K562 (cell line): ENCODE data around the gene CEP20. TPM values are rescaled to one million over a fixed set of nuclear protein-coding genes. Genes with fewer than 3 reads are reported as not detected.

Experiments used
- ATAC-seq: fragments of 200-7000 bp; cut with Tn5 transposase; 3 replicates; pipeline ENCODE4 v1.9.1; 2020; ENCODE audit warnings: moderate library complexity
- BruUV-seq: library from RNA; stranded (reverse); fragments of 400-500 nt; replicated peaks from 2 replicates; lab custom pipeline; 2021; lab: Mats Ljungman, UMichigan
- CTCF ChIA-PET: fragments of 300-600 bp; formaldehyde crosslinking; extraction: SDS; loops from one replicate; lab custom pipeline; 2021; ENCODE audit warnings: low intra/inter-chr PET ratio; lab: Yijun Ruan, JAX
- POLR2A ChIA-PET: fragments of 300-600, 350-650 bp; sonication (Branson Sonifier 250); formaldehyde crosslinking; extraction: SDS; loops from one replicate; lab custom pipeline; 2021; ENCODE audit warnings: antibody characterized with exemption, inconsistent platforms; lab: Yijun Ruan, JAX
- DNase-seq, 4 experiments: peaks; one replicate each; pipeline versions ENCODE4 v3.0.0 to v3.0.0-alpha.2; 2011 to 2018; ENCODE audit warnings: low spot score in 3 of 4, mixed read lengths in 3 of 4; ENCODE audit errors: extremely low read depth in 1 of 4
- FAIRE-seq: peaks from 2 replicates; lab custom pipeline; 2011; peaks lifted over from hg19 to GRCh38; lab: Jason Lieb, UNC
- H2AFZ ChIP-seq: 2 replicates; pipeline ENCODE4 v1.6.0; 2011; ENCODE audit warnings: low read depth, low read length, control low read depth, inconsistent platforms
- H3K27ac ChIP-seq: fragments of 200-600 bp; 3 replicates; pipeline ENCODE4 v1.8.0; 2011; ENCODE audit warnings: low read depth, mild to moderate bottlenecking, control low read depth, inconsistent platforms, low read length, moderate library complexity, mixed read lengths; ENCODE audit errors: extremely low read depth
- H3K27me3 ChIP-seq, 2 experiments: fragments of 300-600 bp in 1 of 2; 2 replicates in 1 of 2; 3 replicates in 1 of 2; pipeline versions ENCODE4 v1.6.0 to v1.8.0; 2011; ENCODE audit warnings: inconsistent platforms in 2 of 2, low read length in 2 of 2, mild to moderate bottlenecking in 1 of 2, mixed read lengths in 1 of 2, moderate library complexity in 1 of 2; ENCODE audit not compliant: control insufficient read depth in 2 of 2, insufficient read depth in 2 of 2
- H3K36me3 ChIP-seq: fragments of 300-600 bp; 3 replicates; pipeline ENCODE4 v1.8.0; 2011; ENCODE audit warnings: mild to moderate bottlenecking, low read length, inconsistent platforms; ENCODE audit not compliant: control insufficient read depth, insufficient read depth
- H3K4me1 ChIP-seq, 2 experiments: fragments of 200-600 bp in 1 of 2; replicated peaks in 1 of 2; 2 replicates in 1 of 2; 3 replicates in 1 of 2; pipeline versions ENCODE4 v1.5.1 to v1.8.0; 2011; ENCODE audit warnings: inconsistent platforms in 2 of 2, low read length in 2 of 2, mild to moderate bottlenecking in 1 of 2, mixed read lengths in 1 of 2, moderate library complexity in 1 of 2; ENCODE audit not compliant: control insufficient read depth in 2 of 2, insufficient read depth in 2 of 2
- H3K4me2 ChIP-seq: 2 replicates; pipeline ENCODE4 v1.6.1; 2011; ENCODE audit warnings: low read length, control low read depth, inconsistent platforms, mixed read lengths; ENCODE audit not compliant: insufficient read depth
- H3K4me3 ChIP-seq: fragments of 200-600 bp; sonication (generic), shearing (Covaris generic); 2 replicates; pipeline ENCODE4 v1.5.1; 2016; ENCODE audit warnings: control low read depth, inconsistent platforms
- H3K79me2 ChIP-seq: fragments of 200-600 bp; 3 replicates; pipeline ENCODE4 v1.8.0; 2011; ENCODE audit warnings: low read length, inconsistent platforms; ENCODE audit not compliant: control insufficient read depth, insufficient read depth
- H3K9ac ChIP-seq, 2 experiments: 2 replicates each; pipeline versions ENCODE4 v1.6.0 to v1.6.1; 2011; ENCODE audit warnings: low read depth in 2 of 2, low read length in 2 of 2, control low read depth in 1 of 2, inconsistent platforms in 1 of 2, mild to moderate bottlenecking in 1 of 2, mixed read lengths in 1 of 2; ENCODE audit not compliant: insufficient read depth in 1 of 2
- H3K9me1 ChIP-seq: one replicate; pipeline ENCODE4 v1.6.0; 2011; ENCODE audit warnings: inconsistent platforms, mild to moderate bottlenecking, low read length, moderate library complexity; ENCODE audit not compliant: control insufficient read depth, insufficient read depth
- H3K9me3 ChIP-seq: replicated peaks from 2 replicates; pipeline ENCODE4 v1.5.1; 2011; ENCODE audit warnings: low read depth, low read length, inconsistent platforms; ENCODE audit not compliant: control insufficient read depth, insufficient read depth
- H4K20me1 ChIP-seq: replicated peaks from 2 replicates; pipeline ENCODE4 v1.6.1; 2011; ENCODE audit warnings: low read length, inconsistent platforms, mixed read lengths; ENCODE audit not compliant: control insufficient read depth, insufficient read depth
- ARID4B ChIP-seq: sonication (generic); formaldehyde crosslinking; IDR thresholded peaks from 2 replicates; pipeline ENCODE4 v1.8.0; 2022; ENCODE audit warnings: mild to moderate bottlenecking, missing genetic modification reagents
- BRCA1 ChIP-seq, 2 experiments: fragments of 450-650 bp in 1 of 2; sonication (generic) in 1 of 2; formaldehyde crosslinking in 1 of 2; IDR thresholded peaks; 2 replicates each; pipeline versions ENCODE4 v1.5.0 to v1.6.1; 2017 to 2020; ENCODE audit warnings: mild to moderate bottlenecking in 1 of 2, missing genetic modification reagents in 1 of 2
- MTA2 ChIP-seq: fragments of 450-650 bp; IDR thresholded peaks from 2 replicates; pipeline ENCODE4 v1.6.1; 2016; ENCODE audit warnings: low read depth
- PHF8 ChIP-seq: fragments of 200-600 bp; sonication (generic); IDR thresholded peaks from 2 replicates; pipeline ENCODE4 v1.6.1; 2012; ENCODE audit warnings: mixed run types, mild to moderate bottlenecking, inconsistent platforms, low read length, moderate library complexity, borderline replicate concordance
- POLR2A ChIP-seq: fragments of 450-650 bp; conservative IDR thresholded peaks from 2 replicates; pipeline ENCODE4 v1.6.1; 2016
- POLR2AphosphoS2 ChIP-seq: IDR thresholded peaks from 2 replicates; pipeline ENCODE4 v1.6.1; 2012; ENCODE audit warnings: low read length, improper control_type of control experiment
- RAD51 ChIP-seq: fragments of 450-650 bp; IDR thresholded peaks from 2 replicates; pipeline ENCODE4 v1.7.1; 2016; ENCODE audit warnings: low read depth, mild to moderate bottlenecking, borderline replicate concordance
- RFX1 ChIP-seq: fragments of 450-650 bp; IDR thresholded peaks from 2 replicates; pipeline ENCODE4 v1.6.1; 2016; ENCODE audit warnings: mild to moderate bottlenecking, moderate library complexity
- SIN3B ChIP-seq: fragments of 450-650 bp; IDR thresholded peaks from 2 replicates; pipeline ENCODE4 v1.6.1; 2017; ENCODE audit warnings: low read depth, mild to moderate bottlenecking, moderate library complexity
- SLC30A9 ChIP-seq: fragments of 250-450 bp; sonication (Bioruptor Pico); IDR thresholded peaks from 2 replicates; pipeline ENCODE4 v1.8.0; 2022; ENCODE audit warnings: mild to moderate bottlenecking, moderate library complexity
- TBL1XR1 ChIP-seq, 2 experiments: IDR thresholded peaks; 2 replicates each; pipeline ENCODE4 v1.6.1; 2012; ENCODE audit warnings: improper control_type of control experiment in 2 of 2, low read length in 2 of 2, mild to moderate bottlenecking in 1 of 2
- ZKSCAN3 ChIP-seq: fragments of 250-450 bp; sonication (Bioruptor Pico); IDR thresholded peaks from 2 replicates; pipeline ENCODE4 v1.4.0; 2020
- ZNF277 ChIP-seq: fragments of 250-450 bp; sonication (Bioruptor Pico); IDR thresholded peaks from 2 replicates; pipeline ENCODE4 v1.8.0; 2022; ENCODE audit warnings: inconsistent platforms, mild to moderate bottlenecking, moderate library complexity, borderline replicate concordance
- ZSCAN32 ChIP-seq: fragments of 450-650 bp; formaldehyde crosslinking; IDR thresholded peaks from 2 replicates; pipeline ENCODE4 v1.4.0; 2020; ENCODE audit warnings: mild to moderate bottlenecking, moderate library complexity
- WGBS: fragments of 100-300 bp; shearing (Covaris generic); methylation state at CpG from one replicate; pipeline ENCODE4 v1.1.6; 2016; ENCODE audit warnings: low coverage, mixed read lengths; ENCODE audit not compliant: insufficient coverage; ENCODE audit errors: missing lambda C conversion rate; 5-methylcytosine and 5-hydroxymethylcytosine counted together
- in situ Hi-C: fragments of 300-500 bp; cut with MboI; formaldehyde crosslinking; loops from 4 replicates; pipeline ENCODE4 v1.15.0; 2018; ENCODE audit warnings: inconsistent platforms, mixed read lengths
- intact Hi-C: fragments of 100-400 bp; cut with micrococcal nuclease; formaldehyde crosslinking; loops from 2 replicates; pipeline ENCODE4 v1.14.2; 2022
- polyA plus RNA-seq, 8 experiments: library from polyadenylated mRNA; depleted of rRNA in 4 of 8; stranded (reverse) in 5 of 8; unstranded in 3 of 8; fragments of >200 nt; fragmentation: Nextera tagmentation in 2 of 8; fragmentation: Illumina TruSeq in 1 of 8; extraction: Ambion mirVana in 2 of 8; extraction: Trizol in 1 of 8; gene quantifications; 2 replicates each; pipeline versions ENCODE4 v1.2.1 to v1.2.3, GENCODE V29; 2011 to 2014; ENCODE audit warnings: inconsistent platforms in 1 of 8, missing spikeins in 1 of 8
- total RNA-seq, 7 experiments: library from RNA; depleted of rRNA in 6 of 7; stranded (reverse); fragments of >200 nt in 6 of 7; fragmentation: Illumina TruSeq in 2 of 7; extraction: Trizol in 2 of 7; gene quantifications; 2 replicates each; pipeline versions ENCODE4 v1.2.1 to v1.2.3, GENCODE V29; 2011 to 2021; ENCODE audit warnings: low replicate concordance in 1 of 7

CEP20 gene
- total and polyA plus RNA-seq, 9 of the 15 experiments (the other 6 are each of a cell fraction or from before 2014, with no cell fraction given): 41.3 to 150 (median 104) TPM

- Histone ChIP-seq H3K9me3 (no peaks in the 10 kb centered on the region), H3K4me1 (no peaks in the 10 kb centered on the region), H3K4me3 (no peak overlapping the region), H2AFZ (no peak overlapping the region), H3K27ac (no peak overlapping the region), H3K4me2 (no peak overlapping the region), H4K20me1 (no peaks in the 10 kb centered on the region), H3K36me3 (peaks cover 43% of the 10 kb centered on the region; the same call in 2 of the 3 replicates), H3K27me3 (no peaks in the 10 kb centered on the region), H3K79me2 (no peaks in the 10 kb centered on the region), H3K9ac (no peak overlapping the region), H3K9me1 (no peaks in the 10 kb centered on the region)
- DNase-seq (no peak), FAIRE-seq (no peak), ATAC-seq (no peak)
- POLR2A ChIA-PET: interaction anchor here (2.2 kb wide), 1 partner anchor 10 kb away, joined by 10 read pairs; no protein-coding TSS in a partner anchor
- intact Hi-C loops (no loop called here), in situ Hi-C loops (no loop called here)
- CTCF ChIA-PET: no interaction called here
- WGBS: 75% methylated on average over 5 of the region's 5 CpGs
- TF ChIP-seq POLR2AphosphoS2: peak; percentile 62; the same call in 1 of the 2 replicates
- no peak for TF ChIP-seq SLC30A9 (CRISPR knock-in tag)
- TF ChIP-seq TBL1XR1 (IDR thresholded peaks at IDR 0.05; ENCODE audit: low read length in 2 of 2): no peak
- TF ChIP-seq SIN3B: no peak
- no peak for TF ChIP-seq PHF8
- 0 out of 2 replicates have a peak, but pooled peaks have one; percentile 45 for TF ChIP-seq POLR2A
- TF ChIP-seq BRCA1 (IDR thresholded peaks at IDR 0.05): no peak
- no peak for TF ChIP-seq BRCA1 (CRISPR knock-in tag; IDR thresholded peaks at IDR 0.05)
- TF ChIP-seq MTA2: no peak
- no peak for TF ChIP-seq ARID4B
- no peak for TF ChIP-seq RFX1
- TF ChIP-seq ZSCAN32 (CRISPR knock-in tag): no peak
- TF ChIP-seq ZNF277 (CRISPR knock-in tag): no peak
- no peak for TF ChIP-seq ZKSCAN3
- no peak for TF ChIP-seq RAD51
- no TSS peak for BruUV-seq
Observed at GRCh38 chr16:15864939-15865338, 23.5 kb downstream of the CEP20 start.
